Activated T-cell treated with anti-CD3 and anti-CD28 coated beads, Interleukin-2, amount 50 U/mL, for 72 hours (primary cell): ENCODE measurements around the gene TOP3A. TPM values are rescaled to one million over a fixed set of nuclear protein-coding genes. Genes with fewer than 3 reads are reported as not detected.

Experiments used
- ATAC-seq, 2 donors: fragments of 150-1000 bp; cut with Tn5 transposase; replicated peaks in 1 of 2; 2 replicates each; pipeline ENCODE4 v1.10.0; 2021; ENCODE audit warnings: moderate library complexity in 2 of 2, mild to moderate bottlenecking in 1 of 2
- DNase-seq, 2 donors: peaks; one replicate each; pipeline ENCODE4 v3.0.0; 2021 to 2022; ENCODE audit warnings: mixed read lengths in 1 of 2
- H3K27ac Mint-ChIP-seq: one replicate; pipeline ENCODE4 v1.8.0; 2022; ENCODE audit warnings: mild to moderate bottlenecking, moderate library complexity, mixed read lengths
- H3K27me3 Mint-ChIP-seq: one replicate; pipeline ENCODE4 v1.8.0; 2022; ENCODE audit warnings: low read depth, mixed read lengths
- H3K36me3 Mint-ChIP-seq, 2 donors: one replicate each; pipeline ENCODE4 v1.8.0; 2022; ENCODE audit warnings: mixed read lengths in 2 of 2, mild to moderate bottlenecking in 1 of 2; ENCODE audit not compliant: insufficient read depth in 2 of 2
- H3K4me1 Mint-ChIP-seq: one replicate; pipeline ENCODE4 v1.8.0; 2022; ENCODE audit warnings: low read depth, mixed read lengths
- H3K4me3 Mint-ChIP-seq, 2 donors: one replicate each; pipeline ENCODE4 v1.8.0; 2022; ENCODE audit warnings: mild to moderate bottlenecking in 2 of 2, mixed read lengths in 2 of 2, moderate library complexity in 2 of 2
- H3K9me3 Mint-ChIP-seq, 2 donors: one replicate each; pipeline ENCODE4 v1.8.0; 2022; ENCODE audit warnings: mixed read lengths in 2 of 2
- total RNA-seq, 2 donors: library from RNA; stranded (reverse); gene quantifications; one replicate each; pipeline ENCODE4 v1.2.3, GENCODE V29; 2022

TOP3A gene
- total RNA-seq, 2 donors from 2014 or later: 72.0 to 90.6 TPM

DNA sequence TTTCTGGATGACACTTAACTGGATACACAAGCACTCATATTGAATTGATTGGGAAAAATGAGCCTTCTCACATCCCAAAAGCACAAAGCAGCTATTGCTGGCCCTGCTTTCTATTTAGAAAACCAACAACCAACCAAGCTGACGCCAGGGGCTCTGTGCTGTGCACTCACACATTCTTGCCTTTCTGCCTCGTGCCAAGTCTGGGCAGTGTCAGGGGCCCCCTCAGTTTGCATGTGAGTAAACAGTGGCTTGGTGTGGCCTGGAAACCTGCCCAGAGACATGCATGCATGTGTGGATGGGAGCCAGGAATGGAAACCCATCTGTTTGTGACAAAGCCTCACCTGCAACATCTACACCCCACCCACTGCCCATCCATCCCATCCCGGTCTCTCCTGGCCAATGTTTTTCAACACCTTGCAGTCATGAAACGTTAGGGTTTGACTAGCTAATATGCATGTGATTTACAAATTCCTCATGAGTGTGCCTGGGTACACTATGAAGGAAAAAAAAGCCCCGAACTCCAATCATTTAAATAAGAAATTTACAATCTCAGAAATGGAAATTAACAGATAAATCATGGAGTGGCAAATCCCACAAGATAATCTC, 33.9 kb downstream of the TOP3A start:
- DNase-seq: no peak
- Mint-ChIP-seq H3K27me3 (no peaks in the 10 kb centered on the region), H3K36me3 (peaks cover 14% of the 10 kb centered on the region in 2 donors), H3K4me1 (no peaks in the 10 kb centered on the region), H3K9me3 (no peaks in the 10 kb centered on the region), H3K27ac (no peak overlapping the region), H3K4me3 (no peak overlapping the region)
- ATAC-seq: no peak

DNA sequence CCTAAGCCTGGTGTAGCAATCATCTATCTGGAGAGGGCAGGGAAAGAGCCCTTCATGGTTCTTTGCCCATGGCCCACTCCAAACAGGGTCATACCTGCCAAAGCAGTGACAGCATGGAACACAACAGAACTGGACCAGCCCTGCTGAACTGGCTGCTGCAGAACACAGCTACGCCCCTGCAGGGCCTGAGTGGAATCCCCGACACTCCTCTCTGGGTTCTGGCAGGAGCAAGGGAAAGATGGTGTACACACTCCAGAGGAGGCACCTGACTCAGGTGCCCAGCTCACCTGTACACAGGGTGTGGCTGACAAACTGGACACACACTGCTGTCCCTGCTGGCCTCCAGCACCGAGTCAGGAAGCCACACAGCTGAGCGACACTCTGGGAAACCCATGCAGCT, 34.5 kb downstream of the TOP3A start:
- no peak overlapping the region for H3K4me3 Mint-ChIP-seq
- no peak overlapping the region for H3K27ac Mint-ChIP-seq
- H3K4me1 Mint-ChIP-seq: no peaks in the 10 kb centered on the region
- H3K27me3 Mint-ChIP-seq: no peaks in the 10 kb centered on the region
- H3K36me3 Mint-ChIP-seq: peaks cover 10 to 11% of the 10 kb centered on the region in 2 donors
- ATAC-seq (no peak), DNase-seq (no peak)
- H3K9me3 Mint-ChIP-seq: no peaks in the 10 kb centered on the region

- Mint-ChIP-seq H3K9me3 (no peaks in the 10 kb centered on the region), H3K4me3 (no peak overlapping the region), H3K4me1 (no peaks in the 10 kb centered on the region), H3K27ac (no peak overlapping the region), H3K27me3 (no peaks in the 10 kb centered on the region), H3K36me3 (peaks cover 10 to 11% of the 10 kb centered on the region in 2 donors)
- ATAC-seq (no peak), DNase-seq (no peak)
Measured at GRCh38 chr17:18278867-18279266, 35.9 kb downstream of the TOP3A start.

GRCh38 chr17:18277076-18277475, 37.7 kb downstream of the TOP3A start:
- Mint-ChIP-seq H3K27me3 (no peaks in the 10 kb centered on the region), H3K4me3 (no peak overlapping the region), H3K36me3 (peaks cover 9% of the 10 kb centered on the region in 2 donors), H3K9me3 (no peaks in the 10 kb centered on the region), H3K4me1 (no peaks in the 10 kb centered on the region), H3K27ac (no peak overlapping the region)
- ATAC-seq (no peak), DNase-seq (no peak)

DNA sequence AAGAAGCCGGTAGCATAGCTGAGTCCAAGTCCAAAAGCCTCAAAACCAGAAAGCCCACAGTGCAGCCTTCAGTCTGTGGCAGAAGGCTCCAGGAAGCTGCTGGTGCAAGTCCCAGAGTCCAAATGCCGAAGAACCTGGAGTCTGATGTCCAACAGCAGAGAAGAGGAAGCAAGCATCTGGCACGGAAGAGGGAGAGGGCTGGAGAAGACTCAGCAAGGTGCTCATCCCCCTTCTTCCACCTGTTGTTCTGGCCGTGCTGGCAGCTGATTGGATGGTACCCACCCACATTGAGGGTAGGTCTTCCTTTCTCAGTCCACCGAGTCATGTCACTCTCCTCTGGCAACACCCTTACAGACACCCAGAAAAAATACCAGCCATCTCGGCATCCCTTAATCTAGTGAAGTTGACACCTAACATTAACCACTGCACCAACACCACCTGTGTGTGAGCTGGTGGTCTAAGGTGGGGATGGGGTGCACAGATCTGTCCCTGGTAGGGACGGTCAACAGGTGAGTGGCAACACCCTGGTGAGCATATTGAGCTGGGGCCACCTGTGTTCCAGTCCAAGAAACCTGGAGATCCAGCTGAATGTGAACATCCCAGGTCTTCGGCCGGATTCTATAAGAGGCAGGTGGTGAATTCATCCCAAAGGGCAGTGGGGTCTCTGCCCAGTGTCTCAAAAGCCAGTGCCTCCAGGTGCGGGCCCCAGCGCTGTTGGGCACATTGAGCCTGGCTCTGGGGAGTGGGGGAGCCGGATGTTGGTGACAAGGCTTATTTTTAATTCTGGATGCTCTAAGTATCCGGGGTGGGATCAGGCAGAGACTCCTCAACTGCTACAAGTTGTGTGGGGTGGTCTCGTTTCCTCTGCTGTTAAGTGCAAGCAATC, 44.5 kb downstream of the TOP3A start:
- peaks cover 8% of the 10 kb centered on the region for H3K4me1 Mint-ChIP-seq
- H3K27ac Mint-ChIP-seq: no peak overlapping the region
- H3K4me3 Mint-ChIP-seq: no peak overlapping the region
- DNase-seq (no peak), ATAC-seq (no peak)
- H3K9me3 Mint-ChIP-seq: no peaks in the 10 kb centered on the region
- H3K27me3 Mint-ChIP-seq: no peaks in the 10 kb centered on the region
- no peaks in the 10 kb centered on the region for H3K36me3 Mint-ChIP-seq

DNA sequence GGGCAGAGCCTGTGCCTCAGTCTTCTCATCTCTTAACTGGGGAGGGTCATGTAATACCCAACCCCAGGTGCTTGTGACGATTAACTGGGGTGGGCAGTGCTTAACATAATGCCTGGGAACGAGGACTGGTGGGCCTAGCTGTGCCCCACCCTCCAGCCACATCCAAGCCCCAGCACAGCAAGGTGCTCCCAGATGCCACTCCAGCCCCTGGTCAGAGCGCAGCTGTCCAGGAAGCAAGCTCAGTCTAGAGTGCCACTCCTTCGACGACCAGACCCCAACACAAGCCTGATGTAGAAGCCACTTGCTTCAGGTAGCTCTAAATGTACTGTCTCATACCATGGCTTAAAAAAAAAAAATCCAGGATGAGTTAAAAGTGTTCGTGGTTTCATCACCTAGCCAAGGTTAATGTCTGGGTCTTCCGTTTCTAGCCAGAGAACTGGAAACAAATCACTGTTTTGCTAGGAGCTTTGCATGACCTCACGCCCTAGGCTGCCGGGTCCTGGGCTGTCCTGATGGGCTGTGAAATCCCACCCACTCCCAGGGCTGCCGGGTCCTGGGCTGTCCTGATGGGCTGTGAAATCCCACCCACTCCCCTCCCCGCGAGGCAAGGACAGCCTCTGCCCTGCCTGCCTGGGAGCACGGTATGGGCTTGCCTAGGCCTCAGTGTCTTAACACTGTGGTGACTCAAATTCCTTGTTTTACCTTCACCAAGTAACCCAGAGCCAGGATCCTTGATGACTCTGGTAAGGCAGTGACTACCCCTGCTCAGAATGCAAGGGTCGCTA, 46.7 kb downstream of the TOP3A start:
- no peaks in the 10 kb centered on the region for H3K36me3 Mint-ChIP-seq
- no peak overlapping the region for H3K4me3 Mint-ChIP-seq
- DNase-seq: no peak
- no peaks in the 10 kb centered on the region for H3K9me3 Mint-ChIP-seq
- peak; percentile 22 to 23 for ATAC-seq
- H3K4me1 Mint-ChIP-seq: peaks cover 8% of the 10 kb centered on the region
- no peak overlapping the region for H3K27ac Mint-ChIP-seq
- no peaks in the 10 kb centered on the region for H3K27me3 Mint-ChIP-seq

DNA sequence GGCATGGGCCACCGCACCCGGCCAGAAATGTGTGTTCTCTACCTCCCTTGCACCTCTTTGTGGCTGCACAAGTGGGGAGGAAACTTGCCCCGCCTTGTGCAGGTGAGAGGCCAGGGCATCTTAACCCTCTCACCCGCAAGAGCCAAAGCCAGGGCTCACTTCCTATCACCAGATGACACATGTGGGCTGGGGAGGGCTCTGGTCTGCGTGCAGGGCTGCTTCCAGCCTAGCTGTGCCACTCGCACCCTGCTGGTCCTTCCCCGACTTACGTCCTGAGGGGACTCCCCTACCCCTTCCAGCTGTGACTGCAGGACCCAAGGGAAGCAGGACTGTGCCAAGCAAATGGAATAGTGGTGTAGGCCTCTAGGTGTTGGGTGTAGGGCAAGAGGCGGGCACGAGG, 47.4 kb downstream of the TOP3A start:
- no peaks in the 10 kb centered on the region for H3K36me3 Mint-ChIP-seq
- no peak overlapping the region for H3K4me3 Mint-ChIP-seq
- no peaks in the 10 kb centered on the region for H3K27me3 Mint-ChIP-seq
- peaks cover 8% of the 10 kb centered on the region for H3K4me1 Mint-ChIP-seq
- no peaks in the 10 kb centered on the region for H3K9me3 Mint-ChIP-seq
- DNase-seq: no peak
- ATAC-seq: peak in 1 of 2 donors; percentile 24
- H3K27ac Mint-ChIP-seq: no peak overlapping the region

DNA sequence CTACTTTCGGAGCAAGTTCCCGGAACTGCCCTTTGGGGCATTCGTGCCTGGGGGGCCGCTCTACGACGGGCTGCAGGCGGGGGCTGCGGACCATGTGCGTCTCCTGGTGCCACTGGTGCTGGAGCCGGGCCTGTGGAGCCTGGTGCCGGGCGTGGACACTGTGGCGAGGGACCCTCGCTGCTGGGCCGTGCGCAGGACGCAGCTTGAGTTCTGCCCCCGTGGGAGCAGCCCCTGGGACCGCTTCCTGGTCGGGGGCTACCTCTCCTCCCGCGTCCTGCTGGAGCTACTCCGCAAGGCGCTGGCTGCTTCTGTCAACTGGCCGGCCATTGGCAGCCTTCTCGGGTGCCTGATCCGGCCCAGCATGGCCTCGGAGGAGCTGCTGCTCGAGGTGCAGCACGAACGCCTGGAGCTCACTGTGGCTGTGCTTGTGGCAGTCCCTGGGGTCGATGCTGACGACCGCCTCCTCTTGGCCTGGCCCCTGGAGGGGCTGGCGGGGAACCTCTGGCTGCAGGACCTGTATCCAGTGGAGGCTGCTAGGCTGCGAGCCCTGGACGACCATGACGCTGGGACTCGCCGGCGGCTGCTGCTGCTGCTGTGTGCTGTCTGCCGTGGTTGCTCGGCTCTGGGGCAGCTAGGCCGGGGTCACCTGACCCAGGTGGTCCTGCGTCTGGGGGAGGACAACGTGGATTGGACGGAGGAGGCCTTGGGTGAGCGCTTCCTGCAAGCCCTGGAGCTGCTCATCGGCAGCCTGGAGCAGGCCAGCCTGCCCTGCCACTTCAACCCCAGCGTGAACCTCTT, 50.7 kb downstream of the TOP3A start:
- no peak overlapping the region for H3K4me3 Mint-ChIP-seq
- ATAC-seq (no peak), DNase-seq (no peak)
- peaks cover 27% of the 10 kb centered on the region for H3K4me1 Mint-ChIP-seq
- H3K36me3 Mint-ChIP-seq: no peaks in the 10 kb centered on the region
- no peak overlapping the region for H3K27ac Mint-ChIP-seq
- no peaks in the 10 kb centered on the region for H3K27me3 Mint-ChIP-seq
- no peaks in the 10 kb centered on the region for H3K9me3 Mint-ChIP-seq

GRCh38 chr17:18262641-18263040, 52.2 kb downstream of the TOP3A start:
- ATAC-seq (no peak), DNase-seq (no peak)
- Mint-ChIP-seq H3K9me3 (no peaks in the 10 kb centered on the region), H3K36me3 (peaks cover 0 to 3% of the 10 kb centered on the region in 2 donors), H3K4me3 (no peak overlapping the region), H3K27ac (no peak overlapping the region), H3K4me1 (peaks cover 28% of the 10 kb centered on the region), H3K27me3 (no peaks in the 10 kb centered on the region)

DNA sequence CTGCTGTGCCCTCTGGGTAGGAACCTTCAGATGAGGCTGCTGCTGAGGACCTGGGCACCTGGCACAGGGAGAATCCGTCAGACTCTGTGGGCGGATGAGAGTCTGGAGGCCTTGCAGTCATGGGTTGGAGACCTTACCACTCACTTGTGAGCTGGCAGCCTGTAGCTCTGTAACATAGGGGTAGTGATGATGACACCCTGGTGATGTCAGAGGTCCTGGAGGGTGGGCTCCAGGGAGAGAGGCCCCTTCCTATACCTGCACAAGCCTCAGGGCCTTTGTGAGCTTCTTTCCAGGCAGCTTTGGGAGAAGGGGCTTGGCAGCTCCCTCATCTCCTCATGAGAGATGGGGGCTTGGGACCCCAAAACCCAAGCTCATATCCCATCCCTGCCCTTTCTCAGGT, 52.7 kb downstream of the TOP3A start:
- Mint-ChIP-seq H3K4me1 (peaks cover 31% of the 10 kb centered on the region), H3K4me3 (peak overlapping the region; percentile 85 to 91), H3K27me3 (no peaks in the 10 kb centered on the region), H3K36me3 (peaks cover 0 to 3% of the 10 kb centered on the region in 2 donors), H3K9me3 (no peaks in the 10 kb centered on the region), H3K27ac (peak overlapping the region; percentile 38)
- DNase-seq: no peak
- no peak for ATAC-seq

DNA sequence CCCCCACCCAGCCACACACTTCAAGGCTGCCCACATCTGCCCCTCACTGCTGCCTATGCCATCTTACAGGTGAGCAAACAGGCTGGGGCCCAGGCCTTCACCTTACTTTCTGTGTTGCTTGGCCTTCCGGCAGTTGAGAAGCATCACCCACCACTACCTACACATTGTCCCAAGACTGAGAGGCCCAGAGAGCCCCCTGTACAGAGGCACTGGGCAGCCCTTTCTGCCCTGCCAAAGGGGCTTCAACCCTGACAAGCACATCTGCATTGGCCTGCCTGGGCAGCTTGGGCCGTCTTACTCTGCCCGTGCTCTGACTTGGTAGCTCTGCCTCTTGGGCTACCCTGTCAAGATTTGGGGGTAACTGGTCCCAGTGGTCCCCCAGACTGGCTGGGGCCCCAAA, 53.1 kb downstream of the TOP3A start:
- Mint-ChIP-seq H3K27me3 (no peaks in the 10 kb centered on the region), H3K9me3 (no peaks in the 10 kb centered on the region), H3K4me1 (peaks cover 35% of the 10 kb centered on the region), H3K36me3 (peaks cover 0 to 3% of the 10 kb centered on the region in 2 donors), H3K4me3 (peak overlapping the region; percentile 85 to 91), H3K27ac (peak overlapping the region; percentile 38)
- ATAC-seq: no peak
- DNase-seq: no peak

DNA sequence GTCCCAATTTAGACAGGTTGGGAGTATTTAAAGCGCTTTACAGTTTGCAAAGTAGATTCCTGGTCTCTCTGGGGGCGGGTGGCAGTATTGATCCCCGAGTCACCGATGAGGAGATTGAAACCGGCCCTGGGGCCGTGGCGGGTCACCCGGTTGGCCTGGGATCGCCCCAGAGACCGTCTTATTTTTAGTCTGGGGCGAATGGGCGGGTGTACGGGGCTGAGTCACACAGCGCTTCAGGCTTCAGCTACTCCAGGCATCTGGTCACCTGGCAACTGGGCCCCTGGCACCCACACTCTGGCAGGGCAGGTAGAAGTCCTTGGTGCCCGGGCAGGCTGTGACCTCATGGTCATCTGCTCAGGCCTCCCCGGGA, 53.7 kb downstream of the TOP3A start:
- peaks cover 36% of the 10 kb centered on the region for H3K4me1 Mint-ChIP-seq
- H3K4me3 Mint-ChIP-seq: peak overlapping the region; percentile 85 to 91
- DNase-seq (peak; percentile 64 to 69), ATAC-seq (peak; percentile 28)
- H3K9me3 Mint-ChIP-seq: no peaks in the 10 kb centered on the region
- peak overlapping the region; percentile 50 for H3K27ac Mint-ChIP-seq
- H3K27me3 Mint-ChIP-seq: no peaks in the 10 kb centered on the region
- H3K36me3 Mint-ChIP-seq: peaks cover 0 to 3% of the 10 kb centered on the region in 2 donors
